NCI-H2107 (cell line): ENCODE measurements around the gene SF3B5.
"Not testable (repeated sequence)": the region's sequence is repeated elsewhere in the genome, so short reads cannot be mapped to it uniquely, and the experiment has no call there.

Experiments used
- DNase-seq: peaks from one replicate; lab custom pipeline; 2025; lab: John Stamatoyannopoulos, UW

SF3B5 gene

GRCh38 chr6:144063744-144064401, 31.5 kb downstream of the SF3B5 start:
- DNase-seq = no peak

GRCh38 chr6:144063246-144063743, 32.1 kb downstream of the SF3B5 start:
- no peak for DNase-seq

- DNase-seq = no peak
These were observed 32.6 kb downstream of the SF3B5 start for GRCh38 chr6:144062786-144063185.

GRCh38 chr6:144059139-144059538, 36.2 kb downstream of the SF3B5 start:
- no peak for DNase-seq

GRCh38 chr6:144055121-144055931, 40.0 kb downstream of the SF3B5 start:
- DNase-seq = no peak

- no peak for DNase-seq
These were observed 41.8 kb downstream of the SF3B5 start for GRCh38 chr6:144053601-144054000.

GRCh38 chr6:144052488-144052887, 42.9 kb downstream of the SF3B5 start:
- DNase-seq = no peak

GRCh38 chr6:144049386-144049785, 46.0 kb downstream of the SF3B5 start:
- DNase-seq = no peak

- DNase-seq = no peak
These were observed 47.7 kb downstream of the SF3B5 start for GRCh38 chr6:144047688-144048087.

GRCh38 chr6:144046672-144047071, 48.7 kb downstream of the SF3B5 start:
- not testable (repeated sequence) for DNase-seq

- DNase-seq = not testable (repeated sequence)
These were observed 50.4 kb downstream of the SF3B5 start for GRCh38 chr6:144044989-144045388.
